GM12872 (cell line): ENCODE results near the gene NRSN1.

Experiments used
- CTCF ChIP-seq: IDR thresholded peaks from 3 replicates; pipeline ENCODE4 v1.5.1; 2011; ENCODE audit warnings: low read depth, mild to moderate bottlenecking, low read length, moderate library complexity; ENCODE audit not compliant: insufficient read depth

NRSN1 gene

GRCh38 chr6:24149836-24150235 is 23.8 kb downstream of the NRSN1 start:
- no peak for TF ChIP-seq CTCF

GRCh38 chr6:24152014-24152413 is 26.0 kb downstream of the NRSN1 start:
- no peak for TF ChIP-seq CTCF

GRCh38 chr6:24154121-24154520 is 28.1 kb downstream of the NRSN1 start:
- no peak for TF ChIP-seq CTCF

GRCh38 chr6:24157886-24158285 is 31.9 kb downstream of the NRSN1 start:
- TF ChIP-seq CTCF, result no peak

- no peak for TF ChIP-seq CTCF
These were observed 57.6 kb downstream of the NRSN1 start for GRCh38 chr6:24183584-24183983.

GRCh38 chr6:24186349-24186748 is 60.3 kb downstream of the NRSN1 start:
- no peak for TF ChIP-seq CTCF

GRCh38 chr6:24187965-24188577 is 62.1 kb downstream of the NRSN1 start:
- no peak for TF ChIP-seq CTCF

GRCh38 chr6:24188578-24189080 is 62.6 kb downstream of the NRSN1 start:
- TF ChIP-seq CTCF, result no peak
